Keratinocyte (primary cell): ENCODE data around the gene ATAD3A. TPM values are rescaled to one million over a fixed set of nuclear protein-coding genes. Genes with fewer than 3 reads are reported as not detected.

ENCODE experiments used
- DNase-seq: peaks from one replicate; pipeline ENCODE4 v3.0.0-alpha.2; 2011; ENCODE audit warnings: low read depth, missing footprints, low spot score
- FAIRE-seq: peaks from 2 replicates; lab custom pipeline; 2011; peaks lifted over from hg19 to GRCh38; lab: Jason Lieb, UNC
- H2AFZ ChIP-seq: 2 replicates; pipeline ENCODE4 v1.6.0; 2012; ENCODE audit warnings: low read length, control low read depth, inconsistent platforms; ENCODE audit not compliant: control insufficient read depth
- H3K27ac ChIP-seq: 2 replicates; pipeline ENCODE4 v1.5.1; 2011; ENCODE audit warnings: low read length; ENCODE audit not compliant: control insufficient read depth, insufficient read depth
- H3K27me3 ChIP-seq: 3 replicates; pipeline ENCODE4 v1.6.0; 2011; ENCODE audit warnings: low read length; ENCODE audit not compliant: control insufficient read depth, insufficient read depth; ENCODE audit errors: extremely low read depth
- H3K36me3 ChIP-seq, 2 experiments: 2 replicates in 1 of 2; 3 replicates in 1 of 2; pipeline ENCODE4 v1.5.1; 2011; ENCODE audit warnings: low read length in 2 of 2, mild to moderate bottlenecking in 1 of 2; ENCODE audit not compliant: control insufficient read depth in 2 of 2, insufficient read depth in 2 of 2; ENCODE audit errors: extremely low read depth in 1 of 2
- H3K4me1 ChIP-seq: 3 replicates; pipeline ENCODE4 v1.5.1; 2011; ENCODE audit warnings: low read length; ENCODE audit not compliant: control insufficient read depth, insufficient read depth; ENCODE audit errors: extremely low read depth
- H3K4me2 ChIP-seq: 3 replicates; pipeline ENCODE4 v1.6.0; 2011; ENCODE audit warnings: low read depth, low read length; ENCODE audit not compliant: control insufficient read depth, insufficient read depth; ENCODE audit errors: extremely low read depth
- H3K4me3 ChIP-seq, 3 experiments: fragments of 200-600 bp in 1 of 3; sonication (generic) in 1 of 3; 2 replicates in 2 of 3; 3 replicates in 1 of 3; pipeline ENCODE4 v1.5.1; 2011 to 2016; ENCODE audit warnings: low read length in 3 of 3, mild to moderate bottlenecking in 3 of 3, control low read depth in 2 of 3, inconsistent platforms in 1 of 3, low read depth in 1 of 3, mixed read lengths in 1 of 3, mixed run types in 1 of 3, moderate library complexity in 1 of 3; ENCODE audit not compliant: control insufficient read depth in 2 of 3, insufficient read depth in 2 of 3; ENCODE audit errors: extremely low read depth in 1 of 3
- H3K79me2 ChIP-seq: 2 replicates; pipeline ENCODE4 v1.6.0; 2012; ENCODE audit warnings: low read length; ENCODE audit not compliant: control insufficient read depth, insufficient read depth
- H3K9ac ChIP-seq: 3 replicates; pipeline ENCODE4 v1.6.0; 2011; ENCODE audit warnings: low read length; ENCODE audit not compliant: control insufficient read depth, insufficient read depth; ENCODE audit errors: extremely low read depth
- H3K9me1 ChIP-seq: 3 replicates; pipeline ENCODE4 v1.6.0; 2011; ENCODE audit warnings: low read length; ENCODE audit not compliant: control insufficient read depth, insufficient read depth; ENCODE audit errors: extremely low read depth
- H3K9me3 ChIP-seq: 2 replicates; pipeline ENCODE4 v1.5.1; 2012; ENCODE audit warnings: low read depth, low read length; ENCODE audit not compliant: control insufficient read depth
- H4K20me1 ChIP-seq: 3 replicates; pipeline ENCODE4 v1.6.0; 2011; ENCODE audit warnings: low read length; ENCODE audit not compliant: control insufficient read depth, insufficient read depth; ENCODE audit errors: extremely low read depth
- EZH2 ChIP-seq: IDR thresholded peaks from one replicate; pipeline ENCODE4 v1.6.1; 2012; ENCODE audit warnings: inconsistent platforms, mild to moderate bottlenecking, low read length, moderate library complexity
- dilution Hi-C: fragments of 300-500 bp; cut with MboI; formaldehyde crosslinking; loops from one replicate; pipeline ENCODE4 v1.7.0; 2020; ENCODE audit warnings: low sequenced_read_pairs; ENCODE audit not compliant: extremely low pct_ligation_motif_present
- polyA plus RNA-seq, 5 experiments: library from polyadenylated mRNA; depleted of rRNA in 3 of 5; stranded (reverse) in 3 of 5; stranded (forward) in 1 of 5; unstranded in 1 of 5; fragments of >200 nt; gene quantifications; 1 replicate in 1 of 5; 2 replicates in 3 of 5; 3 replicates in 1 of 5; pipeline versions ENCODE4 v1.2.1 to v1.2.3, GENCODE V29; 2011 to 2012; ENCODE audit warnings: missing spikeins in 2 of 5, low read depth in 1 of 5, low replicate concordance in 1 of 5
- TF ChIP-seq, protein P1 (sequence below), 3 experiments: IDR thresholded peaks in 1 of 3; conservative IDR thresholded peaks in 1 of 3; optimal IDR thresholded peaks in 1 of 3; 2 replicates in 2 of 3; 3 replicates in 1 of 3; pipeline versions ENCODE3 to v1.5.1; 2011; ENCODE audit warnings: low read length in 3 of 3, mild to moderate bottlenecking in 3 of 3, moderate library complexity in 2 of 3, control low read depth in 1 of 3, inconsistent platforms in 1 of 3; ENCODE audit not compliant: insufficient read depth in 2 of 3; ENCODE audit errors: extremely low read depth in 1 of 3

Gene ATAD3A
- polyA plus RNA-seq, 1 donor (not counting 4 experiments of a cell fraction or from before 2014, with no cell fraction given) = 19.9 TPM

DNA sequence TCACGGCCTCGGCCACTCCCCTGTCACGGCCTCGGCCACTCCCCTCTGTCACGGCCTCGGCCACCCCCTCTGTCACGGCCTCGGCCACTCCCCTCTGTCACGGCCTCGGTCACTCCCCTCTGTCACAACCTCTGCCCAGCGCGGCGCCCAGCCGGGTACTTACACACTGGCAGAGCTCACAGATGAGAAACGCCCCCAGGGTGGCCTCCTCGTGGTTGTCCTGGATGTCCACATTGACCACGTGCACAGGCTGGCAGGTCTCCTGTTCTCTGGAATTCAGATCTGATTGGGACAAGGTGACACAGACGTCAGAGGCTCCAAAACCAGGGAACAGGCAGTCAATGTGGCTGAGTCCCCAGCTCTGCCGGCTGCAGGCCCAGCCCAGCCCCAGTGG lies 31.7 kb downstream of the ATAD3A start:
- FAIRE-seq (no peak), DNase-seq (no peak)
- dilution Hi-C loops = no loop called here

DNA sequence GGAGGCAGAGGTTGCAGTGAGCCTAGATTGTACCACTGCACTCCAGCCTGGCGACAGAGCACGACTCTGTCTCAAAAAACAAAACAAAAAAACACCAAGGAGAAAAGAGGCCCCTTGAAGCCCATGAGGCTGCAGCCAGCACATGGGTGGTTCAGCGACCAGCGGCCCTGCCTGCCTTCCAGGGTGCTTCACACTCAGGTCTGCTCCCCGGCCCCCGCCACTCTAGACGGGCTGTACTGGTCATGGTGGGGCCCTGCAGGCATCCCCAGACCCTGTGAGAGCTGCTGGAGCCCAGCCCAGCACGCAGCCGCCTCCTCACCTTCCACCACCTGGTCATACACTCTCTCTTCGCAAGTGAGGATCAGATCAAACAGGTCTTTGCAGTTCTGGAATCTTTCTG lies 32.6 kb downstream of the ATAD3A start:
- no peak overlapping the region for H3K9ac ChIP-seq
- peaks cover 5% of the 10 kb centered on the region for H3K79me2 ChIP-seq
- no peak overlapping the region for H3K4me3 ChIP-seq
- H3K9me3 ChIP-seq = no peaks in the 10 kb centered on the region
- dilution Hi-C loops = no loop called here
- no peak for TF ChIP-seq EZH2
- TF ChIP-seq, protein P1, sequence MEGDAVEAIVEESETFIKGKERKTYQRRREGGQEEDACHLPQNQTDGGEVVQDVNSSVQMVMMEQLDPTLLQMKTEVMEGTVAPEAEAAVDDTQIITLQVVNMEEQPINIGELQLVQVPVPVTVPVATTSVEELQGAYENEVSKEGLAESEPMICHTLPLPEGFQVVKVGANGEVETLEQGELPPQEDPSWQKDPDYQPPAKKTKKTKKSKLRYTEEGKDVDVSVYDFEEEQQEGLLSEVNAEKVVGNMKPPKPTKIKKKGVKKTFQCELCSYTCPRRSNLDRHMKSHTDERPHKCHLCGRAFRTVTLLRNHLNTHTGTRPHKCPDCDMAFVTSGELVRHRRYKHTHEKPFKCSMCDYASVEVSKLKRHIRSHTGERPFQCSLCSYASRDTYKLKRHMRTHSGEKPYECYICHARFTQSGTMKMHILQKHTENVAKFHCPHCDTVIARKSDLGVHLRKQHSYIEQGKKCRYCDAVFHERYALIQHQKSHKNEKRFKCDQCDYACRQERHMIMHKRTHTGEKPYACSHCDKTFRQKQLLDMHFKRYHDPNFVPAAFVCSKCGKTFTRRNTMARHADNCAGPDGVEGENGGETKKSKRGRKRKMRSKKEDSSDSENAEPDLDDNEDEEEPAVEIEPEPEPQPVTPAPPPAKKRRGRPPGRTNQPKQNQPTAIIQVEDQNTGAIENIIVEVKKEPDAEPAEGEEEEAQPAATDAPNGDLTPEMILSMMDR (optimal IDR thresholded peaks at IDR 0.05 in 1 of 3, IDR thresholded peaks at IDR 0.05 in 1 of 3, conservative IDR thresholded peaks at IDR 0.05 in 1 of 3; ENCODE audit: extremely low read depth in 1 of 3, insufficient read depth in 2 of 3, low read length in 3 of 3) = no peak
- H2AFZ ChIP-seq = no peak overlapping the region
- no peaks in the 10 kb centered on the region for H3K4me1 ChIP-seq
- peaks cover 11 to 37% of the 10 kb centered on the region in 2 experiments for H3K36me3 ChIP-seq
- H3K9me1 ChIP-seq = no peaks in the 10 kb centered on the region
- no peak overlapping the region for H3K27ac ChIP-seq
- no peak for FAIRE-seq
- no peaks in the 10 kb centered on the region for H3K27me3 ChIP-seq
- no peak for DNase-seq
- no peak overlapping the region for H3K4me2 ChIP-seq
- H4K20me1 ChIP-seq = no peaks in the 10 kb centered on the region

More for the DNA sequence above, 31.7 kb downstream of the ATAD3A start:
- Histone ChIP-seq H4K20me1 (no peaks in the 10 kb centered on the region), H3K4me2 (no peak overlapping the region), H3K27ac (no peak overlapping the region), H3K9me1 (no peaks in the 10 kb centered on the region), H3K27me3 (no peaks in the 10 kb centered on the region), H3K4me3 (no peak overlapping the region), H2AFZ (no peak overlapping the region), H3K36me3 (peaks cover 11 to 34% of the 10 kb centered on the region in 2 experiments), H3K9ac (no peak overlapping the region), H3K79me2 (peaks cover 3% of the 10 kb centered on the region), H3K4me1 (no peaks in the 10 kb centered on the region), H3K9me3 (no peaks in the 10 kb centered on the region)
- TF ChIP-seq, protein P1 (optimal IDR thresholded peaks at IDR 0.05 in 1 of 3, IDR thresholded peaks at IDR 0.05 in 1 of 3, conservative IDR thresholded peaks at IDR 0.05 in 1 of 3; ENCODE audit: extremely low read depth in 1 of 3, insufficient read depth in 2 of 3, low read length in 3 of 3) = no peak
